Loucy (cell line): Measurements from ENCODE around the gene CPEB3.

Experiments used
- CTCF ChIP-seq: fragments of 200-600 bp; sonication (generic); conservative IDR thresholded peaks from 2 replicates; pipeline ENCODE4 v1.5.1; 2014; ENCODE audit warnings: mild to moderate bottlenecking, antibody characterized with exemption, low read length
- EZH2phosphoT487 ChIP-seq: fragments of 200-600 bp; IDR thresholded peaks from 2 replicates; pipeline ENCODE4 v1.6.1; 2018; ENCODE audit warnings: antibody characterized with exemption, mild to moderate bottlenecking, moderate library complexity, borderline replicate concordance

DNA sequence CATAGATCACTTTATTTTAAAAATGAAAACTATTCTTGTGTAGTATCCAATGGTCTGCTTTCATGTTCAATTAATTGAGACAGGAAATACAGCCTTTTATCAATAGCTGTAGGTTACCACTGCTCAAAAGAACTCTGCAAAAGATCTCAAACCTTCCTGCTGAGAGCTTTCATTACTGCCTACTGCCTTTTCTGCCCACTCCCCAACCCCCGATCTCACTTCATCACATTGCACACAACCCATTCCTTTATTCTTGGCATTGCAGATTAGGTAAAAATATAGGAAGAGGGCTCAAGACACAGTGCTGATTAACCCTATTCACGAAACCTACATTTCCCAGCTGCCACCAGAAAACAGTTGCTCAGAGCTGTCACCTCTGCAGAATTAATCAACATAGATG lies 195.9 kb downstream of the CPEB3 start:
- TF ChIP-seq CTCF (no peak), EZH2phosphoT487 (no peak)
